ENCODE results near the gene USP28.

Gene USP28

DNA sequence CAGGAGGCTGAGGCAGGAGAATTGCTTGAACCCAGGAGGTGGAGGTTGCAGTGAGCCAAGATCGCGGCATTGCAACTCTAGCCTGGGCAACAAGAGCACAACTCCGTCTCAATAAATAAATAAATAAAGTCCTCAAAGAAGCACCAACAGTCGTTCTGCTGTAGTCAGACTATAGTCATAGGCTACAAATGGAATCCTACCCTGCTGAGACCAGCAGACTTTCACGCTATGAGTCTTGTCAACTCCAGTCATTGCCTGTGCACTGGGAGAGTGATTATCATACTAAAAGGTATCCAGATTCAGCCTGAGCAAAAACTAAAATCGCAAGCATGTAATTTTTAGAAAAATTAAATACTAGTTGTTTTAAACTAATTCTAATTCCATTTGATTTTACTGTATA lies 19.6 kb downstream of the USP28 start:
- in situ Hi-C loops (cut with HindIII; ENCODE audit: low sequenced_read_pairs), result no loop called here
- no peak overlapping the region for H3K4me3 ChIP-seq (ENCODE audit: low read depth, low read length)
- TF ChIP-seq, protein P1, sequence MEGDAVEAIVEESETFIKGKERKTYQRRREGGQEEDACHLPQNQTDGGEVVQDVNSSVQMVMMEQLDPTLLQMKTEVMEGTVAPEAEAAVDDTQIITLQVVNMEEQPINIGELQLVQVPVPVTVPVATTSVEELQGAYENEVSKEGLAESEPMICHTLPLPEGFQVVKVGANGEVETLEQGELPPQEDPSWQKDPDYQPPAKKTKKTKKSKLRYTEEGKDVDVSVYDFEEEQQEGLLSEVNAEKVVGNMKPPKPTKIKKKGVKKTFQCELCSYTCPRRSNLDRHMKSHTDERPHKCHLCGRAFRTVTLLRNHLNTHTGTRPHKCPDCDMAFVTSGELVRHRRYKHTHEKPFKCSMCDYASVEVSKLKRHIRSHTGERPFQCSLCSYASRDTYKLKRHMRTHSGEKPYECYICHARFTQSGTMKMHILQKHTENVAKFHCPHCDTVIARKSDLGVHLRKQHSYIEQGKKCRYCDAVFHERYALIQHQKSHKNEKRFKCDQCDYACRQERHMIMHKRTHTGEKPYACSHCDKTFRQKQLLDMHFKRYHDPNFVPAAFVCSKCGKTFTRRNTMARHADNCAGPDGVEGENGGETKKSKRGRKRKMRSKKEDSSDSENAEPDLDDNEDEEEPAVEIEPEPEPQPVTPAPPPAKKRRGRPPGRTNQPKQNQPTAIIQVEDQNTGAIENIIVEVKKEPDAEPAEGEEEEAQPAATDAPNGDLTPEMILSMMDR (IDR thresholded peaks at IDR 0.05; ENCODE audit: low read depth, low read length, missing control alignments), result no peak
- DNase-seq (ENCODE audit: low read depth), result no peak

DNA sequence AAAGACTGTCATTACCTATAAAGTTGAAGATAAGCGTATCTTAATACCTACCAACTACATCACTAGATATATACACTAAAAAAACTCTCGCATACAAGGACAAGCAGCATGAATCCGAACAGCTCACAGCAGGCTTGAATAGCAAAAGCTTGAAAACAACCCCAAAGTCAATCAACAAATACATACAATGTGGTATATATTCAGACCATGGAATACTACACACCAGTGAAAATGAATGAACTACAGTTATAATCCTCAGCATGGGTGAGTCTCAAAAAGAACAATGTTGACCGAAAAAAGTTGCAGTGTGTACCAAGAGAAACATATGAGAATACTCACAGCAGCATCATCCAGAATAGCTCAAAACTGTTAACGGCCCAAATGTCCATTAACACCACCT lies 25.2 kb downstream of the USP28 start:
- DNase-seq (ENCODE audit: low read depth), result no peak
- TF ChIP-seq, protein P1 (IDR thresholded peaks at IDR 0.05; ENCODE audit: low read depth, low read length, missing control alignments), result no peak
- in situ Hi-C loops (cut with HindIII; ENCODE audit: low sequenced_read_pairs), result no loop called here
- H3K4me3 ChIP-seq (ENCODE audit: low read depth, low read length), result no peak overlapping the region

DNA sequence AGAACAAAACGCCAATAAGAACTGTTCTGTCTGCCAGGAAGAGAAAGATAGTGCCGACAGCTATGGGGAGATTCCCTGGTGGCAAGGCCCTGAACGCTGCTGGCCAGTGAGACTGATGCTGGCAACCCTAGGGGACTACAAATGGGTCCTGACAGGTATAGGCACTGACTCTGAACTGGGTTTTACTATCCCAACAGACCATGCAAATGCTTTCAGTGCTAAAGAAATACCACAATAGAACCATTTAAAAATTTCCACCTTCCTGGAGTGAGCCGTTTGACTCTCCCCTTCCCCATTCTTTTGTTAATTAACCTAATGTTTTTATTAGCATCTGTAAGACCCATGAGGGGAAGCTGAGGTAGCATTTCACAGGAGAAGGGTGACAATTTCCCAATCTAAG lies 25.7 kb downstream of the USP28 start:
- H3K4me3 ChIP-seq (ENCODE audit: low read depth, low read length), result no peak overlapping the region
- in situ Hi-C loops (cut with HindIII; ENCODE audit: low sequenced_read_pairs), result no loop called here
- DNase-seq (ENCODE audit: low read depth), result no peak
- TF ChIP-seq, protein P1 (IDR thresholded peaks at IDR 0.05; ENCODE audit: low read depth, low read length, missing control alignments), result no peak

DNA sequence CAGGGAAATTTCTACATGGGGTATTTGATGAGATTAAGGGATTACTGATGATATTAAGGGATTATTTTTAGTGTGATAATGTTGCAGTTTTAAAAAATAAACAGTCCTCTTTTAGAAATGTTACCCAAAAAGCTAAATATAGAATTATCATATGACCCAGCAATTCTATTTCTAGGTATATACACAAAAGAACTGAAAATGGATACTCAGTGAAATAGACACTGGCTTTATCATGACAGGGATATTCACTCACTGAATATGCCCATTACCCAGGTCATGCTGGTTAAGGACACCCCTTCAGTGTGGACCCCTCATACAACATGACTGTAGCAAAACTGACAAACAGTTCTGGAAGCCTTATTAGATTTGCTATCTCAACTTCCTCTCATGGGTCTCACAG lies 27.8 kb downstream of the USP28 start:
- DNase-seq (ENCODE audit: low read depth), result no peak
- TF ChIP-seq, protein P1 (IDR thresholded peaks at IDR 0.05; ENCODE audit: low read depth, low read length, missing control alignments), result no peak
- no peak overlapping the region for H3K4me3 ChIP-seq (ENCODE audit: low read depth, low read length)
- in situ Hi-C loops (cut with HindIII; ENCODE audit: low sequenced_read_pairs), result no loop called here

DNA sequence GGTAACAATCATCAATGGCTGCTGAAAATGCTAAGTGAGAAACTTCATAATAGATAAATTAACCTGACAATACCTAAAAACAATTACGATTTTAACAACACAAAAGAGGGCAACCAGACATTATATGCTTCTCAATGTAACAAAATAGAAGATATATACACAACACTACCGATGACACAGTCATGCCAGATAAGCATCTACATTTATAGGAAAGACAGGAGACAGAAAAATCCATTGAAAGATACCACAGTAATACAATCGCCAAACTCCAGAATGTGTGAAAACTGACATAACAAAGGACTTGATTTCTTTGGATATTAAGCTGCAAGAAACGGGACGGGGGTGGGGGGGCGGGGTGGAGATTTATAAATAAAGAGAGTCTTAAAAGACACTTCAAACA lies 28.3 kb downstream of the USP28 start:
- TF ChIP-seq, protein P1 (IDR thresholded peaks at IDR 0.05; ENCODE audit: low read depth, low read length, missing control alignments), result no peak
- no peak overlapping the region for H3K4me3 ChIP-seq (ENCODE audit: low read depth, low read length)
- no peak for DNase-seq (ENCODE audit: low read depth)
- in situ Hi-C loops (cut with HindIII; ENCODE audit: low sequenced_read_pairs), result no loop called here

DNA sequence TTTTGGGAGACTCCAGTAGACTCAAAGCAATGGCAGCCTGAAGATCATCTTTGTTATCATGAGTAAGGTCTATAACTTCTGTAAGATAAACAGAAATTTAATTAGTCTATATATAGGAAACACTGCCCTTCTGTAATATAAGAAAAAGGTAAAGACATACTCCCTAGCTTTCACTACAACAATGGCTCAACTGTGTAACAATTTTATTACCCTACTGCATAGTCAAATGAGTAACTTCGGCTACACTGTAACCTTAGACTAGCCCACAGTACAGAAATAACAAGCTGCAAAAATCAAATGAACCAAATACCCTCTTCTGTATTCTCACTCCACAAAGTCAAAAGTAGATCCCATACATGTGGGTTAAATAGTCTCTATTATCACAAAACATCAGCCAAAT lies 33.7 kb downstream of the USP28 start:
- in situ Hi-C loops (cut with HindIII; ENCODE audit: low sequenced_read_pairs), result no loop called here
- TF ChIP-seq, protein P1 (IDR thresholded peaks at IDR 0.05; ENCODE audit: low read depth, low read length, missing control alignments), result no peak
- no peak overlapping the region for H3K4me3 ChIP-seq (ENCODE audit: low read depth, low read length)
- DNase-seq (ENCODE audit: low read depth), result no peak

All from astrocyte of the cerebellum (primary cell).